GM18867 (cell line): ENCODE data around the gene RHEBL1.

Experiments used
- ATAC-seq: cut with Tn5 transposase; IDR thresholded peaks from one replicate; pipeline ENCODE4 v1.9.1; 2021; ENCODE audit warnings: mild to moderate bottlenecking, moderate library complexity; ENCODE audit not compliant: unreplicated experiment

Gene RHEBL1

GRCh38 chr12:49038291-49038955 is 31.4 kb downstream of the RHEBL1 start:
- no peak for ATAC-seq

- no peak for ATAC-seq
These were observed 31.9 kb downstream of the RHEBL1 start for GRCh38 chr12:49037947-49038237.

- no peak for ATAC-seq
These were observed 32.5 kb downstream of the RHEBL1 start for GRCh38 chr12:49037111-49037946.

- ATAC-seq: no peak
These were observed 33.8 kb downstream of the RHEBL1 start for GRCh38 chr12:49036029-49036428.

DNA sequence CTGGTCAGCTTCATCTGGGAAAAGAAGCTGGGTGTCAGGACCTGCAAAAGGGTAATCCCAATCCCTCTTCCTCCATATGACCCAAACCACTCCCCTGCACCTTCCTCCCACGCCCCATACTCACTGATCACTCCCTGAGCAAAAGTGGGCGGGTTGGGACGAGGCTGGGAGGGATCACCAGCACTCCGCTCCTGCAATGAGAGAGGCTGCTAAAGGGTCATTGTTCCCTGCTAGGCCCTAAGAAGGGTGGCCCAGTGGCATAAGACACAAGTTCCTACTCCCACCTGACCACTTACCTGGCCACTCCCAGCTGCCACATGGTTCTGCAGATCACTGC is 35.5 kb downstream of the RHEBL1 start:
- no peak for ATAC-seq

GRCh38 chr12:49033611-49034285 is 36.0 kb downstream of the RHEBL1 start:
- ATAC-seq: no peak

GRCh38 chr12:49032679-49033447 is 36.9 kb downstream of the RHEBL1 start:
- no peak for ATAC-seq

GRCh38 chr12:49032276-49032675 is 37.5 kb downstream of the RHEBL1 start:
- ATAC-seq: no peak

- no peak for ATAC-seq
These were observed 38.1 kb downstream of the RHEBL1 start for GRCh38 chr12:49031573-49032161.

DNA sequence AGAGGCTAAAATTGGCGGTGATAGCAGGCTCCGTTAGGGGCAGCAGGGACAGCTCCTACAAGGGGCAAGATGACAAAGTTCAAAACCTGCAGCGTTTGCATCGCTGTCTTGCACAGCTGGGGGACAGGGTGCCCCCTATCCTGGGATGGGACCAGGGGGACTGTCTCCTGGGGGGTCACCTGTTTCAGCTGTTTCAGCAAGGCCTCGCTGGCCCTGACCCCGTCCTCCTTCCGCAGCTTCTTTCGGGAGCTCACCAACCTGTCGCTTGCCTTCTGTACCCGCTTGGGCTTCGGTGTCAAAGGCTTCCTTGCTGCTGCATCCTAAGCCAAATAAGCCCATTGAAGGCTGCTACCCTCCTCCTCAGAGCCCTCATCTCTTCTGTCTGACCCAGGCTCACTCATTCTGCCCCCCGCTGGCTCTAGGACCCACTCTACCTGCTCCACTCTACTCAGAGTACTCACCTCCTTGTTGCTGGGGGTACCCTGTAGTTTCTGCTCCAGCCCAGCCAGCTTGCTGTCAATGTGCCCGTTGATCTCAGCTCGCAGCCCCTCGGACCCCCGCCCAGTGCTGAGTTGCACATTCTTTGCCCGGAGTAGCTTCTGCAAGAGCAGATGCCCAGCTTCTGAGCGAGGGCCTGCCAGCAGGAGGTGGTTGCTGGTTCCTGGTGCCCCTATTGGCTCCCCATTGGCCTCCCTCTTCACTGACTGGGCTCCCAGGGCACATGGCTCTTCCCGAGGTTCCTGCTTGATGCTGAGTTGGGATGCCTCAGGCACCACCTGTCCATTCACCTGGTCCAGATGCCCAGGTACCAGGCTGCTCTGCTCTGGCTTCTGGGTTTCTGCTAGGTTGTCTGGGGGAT is 38.8 kb downstream of the RHEBL1 start:
- ATAC-seq: no peak

GRCh38 chr12:49030119-49030518 is 39.7 kb downstream of the RHEBL1 start:
- ATAC-seq: no peak

DNA sequence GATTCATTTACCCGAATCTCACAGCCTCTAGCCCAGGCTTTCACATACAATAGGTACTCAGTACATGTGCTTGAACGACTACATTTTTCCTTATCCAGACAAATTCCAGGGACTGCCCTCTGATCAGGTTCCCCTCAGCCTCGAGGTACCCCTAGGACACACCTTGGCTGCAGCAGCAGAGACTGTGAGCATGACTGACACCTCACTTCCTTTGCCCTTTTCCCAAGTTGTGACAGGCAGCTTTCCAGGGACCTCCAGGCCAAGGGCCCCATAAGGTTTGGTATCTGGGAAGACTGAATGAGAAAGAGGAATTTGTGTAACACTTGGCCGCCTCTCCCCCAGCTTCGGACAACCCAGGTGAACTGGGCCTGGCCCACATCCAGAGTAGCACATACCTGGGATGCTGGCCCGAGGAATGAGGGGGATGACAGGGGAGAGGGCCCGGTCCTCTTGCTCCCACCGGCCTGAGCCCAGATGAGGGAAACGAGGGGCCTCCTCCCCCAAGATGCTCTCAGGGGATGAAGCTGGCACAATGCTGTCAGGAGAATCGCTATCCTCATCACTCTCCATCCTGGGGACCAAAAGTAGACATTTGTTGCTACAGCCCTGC is 41.0 kb downstream of the RHEBL1 start:
- no peak for ATAC-seq

- ATAC-seq: no peak
These were observed 41.8 kb downstream of the RHEBL1 start for GRCh38 chr12:49027846-49028555.

- ATAC-seq: no peak
These were observed 42.9 kb downstream of the RHEBL1 start for GRCh38 chr12:49026678-49027480.

- no peak for ATAC-seq
These were observed 43.7 kb downstream of the RHEBL1 start for GRCh38 chr12:49026101-49026500.

DNA sequence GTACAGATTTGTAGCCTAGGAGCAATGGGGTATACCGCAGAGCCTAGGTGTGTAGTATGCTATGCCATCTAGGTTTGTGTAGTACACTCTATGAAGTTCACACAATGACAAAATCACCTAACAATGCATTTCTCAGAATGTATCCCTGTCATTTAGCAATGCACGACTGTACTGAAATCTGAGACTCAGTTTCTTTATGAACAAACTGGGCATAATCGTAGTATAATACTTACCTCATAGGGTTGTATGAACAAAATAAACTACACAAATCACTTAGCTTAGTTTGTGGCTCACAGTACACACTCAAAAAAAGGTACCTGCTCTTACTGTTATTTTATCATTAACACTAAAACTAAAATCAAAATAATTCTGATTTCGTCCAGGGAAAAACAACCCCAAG is 44.3 kb downstream of the RHEBL1 start:
- ATAC-seq: no peak

- no peak for ATAC-seq
These were observed 45.2 kb downstream of the RHEBL1 start for GRCh38 chr12:49024543-49024942.

GRCh38 chr12:49023812-49024211 is 46.0 kb downstream of the RHEBL1 start:
- no peak for ATAC-seq
